Retinal pigment epithelial cell (primary cell): Measurements from ENCODE around the gene FOSB.
A peak's percentile ranks its signal among the peaks of the same experiment; 100 is the strongest.

ENCODE experiments used
- DNase-seq: peaks from one replicate; pipeline ENCODE4 v3.0.0-alpha.2; 2010; ENCODE audit warnings: low read depth
- H3K4me3 ChIP-seq: 2 replicates; pipeline ENCODE4 v1.5.1; 2011; ENCODE audit warnings: mild to moderate bottlenecking, low read length, control low read depth, moderate library complexity
- TF ChIP-seq, protein P1 (sequence below): conservative IDR thresholded peaks from 2 replicates; pipeline ENCODE4 v1.5.1; 2011; ENCODE audit warnings: low read depth, low read length, control low read depth, inconsistent platforms

FOSB gene

DNA sequence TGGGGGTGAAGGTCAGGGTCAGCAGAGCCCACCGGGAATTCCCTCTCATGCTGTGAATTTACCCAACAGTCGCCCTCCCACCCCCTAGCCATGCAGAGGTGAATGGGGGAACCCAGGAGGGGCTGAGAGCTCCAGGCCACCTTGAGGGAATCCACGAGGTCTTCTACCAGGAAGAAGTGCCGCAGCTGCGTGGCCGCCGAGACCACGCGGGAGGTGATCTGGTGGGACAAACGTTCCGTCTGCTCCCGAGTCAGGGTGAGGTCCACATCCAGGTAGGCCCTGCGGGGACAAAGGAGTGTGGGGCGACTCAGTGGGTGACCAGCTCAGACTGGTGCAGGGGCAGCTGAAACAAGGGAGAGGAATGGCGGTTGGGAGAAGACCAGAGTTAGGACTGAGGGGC lies 20.9 kb downstream of the FOSB start:
- DNase-seq, result no peak
- H3K4me3 ChIP-seq, result no peak overlapping the region
- TF ChIP-seq, protein P1, sequence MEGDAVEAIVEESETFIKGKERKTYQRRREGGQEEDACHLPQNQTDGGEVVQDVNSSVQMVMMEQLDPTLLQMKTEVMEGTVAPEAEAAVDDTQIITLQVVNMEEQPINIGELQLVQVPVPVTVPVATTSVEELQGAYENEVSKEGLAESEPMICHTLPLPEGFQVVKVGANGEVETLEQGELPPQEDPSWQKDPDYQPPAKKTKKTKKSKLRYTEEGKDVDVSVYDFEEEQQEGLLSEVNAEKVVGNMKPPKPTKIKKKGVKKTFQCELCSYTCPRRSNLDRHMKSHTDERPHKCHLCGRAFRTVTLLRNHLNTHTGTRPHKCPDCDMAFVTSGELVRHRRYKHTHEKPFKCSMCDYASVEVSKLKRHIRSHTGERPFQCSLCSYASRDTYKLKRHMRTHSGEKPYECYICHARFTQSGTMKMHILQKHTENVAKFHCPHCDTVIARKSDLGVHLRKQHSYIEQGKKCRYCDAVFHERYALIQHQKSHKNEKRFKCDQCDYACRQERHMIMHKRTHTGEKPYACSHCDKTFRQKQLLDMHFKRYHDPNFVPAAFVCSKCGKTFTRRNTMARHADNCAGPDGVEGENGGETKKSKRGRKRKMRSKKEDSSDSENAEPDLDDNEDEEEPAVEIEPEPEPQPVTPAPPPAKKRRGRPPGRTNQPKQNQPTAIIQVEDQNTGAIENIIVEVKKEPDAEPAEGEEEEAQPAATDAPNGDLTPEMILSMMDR, result no peak

DNA sequence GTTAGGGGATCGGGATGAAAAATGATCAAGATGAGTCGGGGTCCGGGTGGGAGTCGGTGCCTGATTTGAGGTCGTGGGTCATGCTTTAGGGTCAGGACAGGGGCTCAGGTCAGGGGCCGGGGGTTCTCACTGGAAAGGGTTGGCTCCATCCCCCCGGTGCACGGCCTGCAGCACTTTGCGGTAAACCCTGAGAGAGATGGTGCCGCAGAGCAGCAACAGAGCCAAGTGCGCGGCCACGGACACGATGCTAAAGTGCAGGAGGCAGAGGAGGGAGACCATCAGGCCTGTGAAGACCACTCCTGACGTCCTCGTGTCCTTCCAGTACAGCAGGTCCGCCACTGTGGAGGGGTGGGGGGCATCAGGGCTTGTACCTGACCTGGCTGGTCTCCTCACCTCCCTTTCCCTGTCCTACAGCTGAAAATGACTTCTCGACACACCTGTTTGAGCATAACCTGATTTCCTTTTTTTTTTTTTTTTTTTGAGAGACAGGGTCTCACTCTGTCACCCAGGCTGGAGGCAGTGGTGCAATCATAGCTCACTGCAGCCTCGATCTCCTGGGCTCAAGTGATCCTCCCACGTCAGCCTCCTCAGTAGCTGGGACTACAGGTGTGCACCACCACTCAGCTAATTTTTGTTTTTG lies 21.5 kb downstream of the FOSB start:
- no peak overlapping the region for H3K4me3 ChIP-seq
- TF ChIP-seq, protein P1, result no peak
- no peak for DNase-seq

GRCh38 chr19:45492137-45492626 lies 24.4 kb downstream of the FOSB start:
- no peak for DNase-seq
- TF ChIP-seq, protein P1, result no peak
- peak overlapping the region; percentile 62 for H3K4me3 ChIP-seq

DNA sequence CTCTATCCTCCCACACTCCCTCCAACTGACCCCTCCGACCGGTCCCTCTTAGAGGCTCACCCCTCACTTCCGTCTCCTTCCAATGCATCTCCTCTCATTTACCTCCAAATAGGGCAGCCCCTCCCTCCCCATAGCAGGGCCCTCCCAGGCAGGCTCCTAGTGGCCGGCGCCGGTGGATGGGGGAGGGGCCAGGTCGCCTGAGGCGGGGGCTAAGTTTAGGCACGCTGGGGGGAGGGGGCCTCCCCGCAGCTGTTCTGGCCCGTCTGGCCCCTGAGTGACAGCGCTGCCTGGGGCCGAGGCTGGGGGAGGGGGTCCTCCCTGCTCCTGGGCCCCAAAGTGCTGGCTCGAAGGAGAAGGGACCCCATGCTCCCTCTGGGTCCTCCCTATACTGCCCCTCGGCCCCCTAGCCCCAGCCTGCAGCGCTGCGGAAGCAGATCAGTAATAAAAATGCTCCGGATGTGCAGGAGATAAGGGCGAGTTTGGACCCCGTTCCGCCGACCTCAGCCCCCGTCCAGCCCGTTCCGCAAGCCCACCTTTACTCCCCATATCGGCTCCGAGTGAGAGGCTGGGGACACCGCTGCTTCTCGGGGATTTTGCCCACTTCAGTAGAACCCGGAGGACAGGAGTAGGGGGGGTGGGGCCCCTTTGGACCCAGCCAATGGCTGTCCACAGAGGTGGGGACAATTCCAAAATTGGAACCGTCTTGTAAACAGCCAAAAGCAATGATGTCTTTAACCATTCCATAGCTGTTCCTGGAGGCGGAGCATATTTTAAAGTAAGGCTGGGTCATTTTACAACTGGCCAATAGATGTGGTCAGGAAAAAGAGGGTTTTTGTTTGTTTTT lies 25.1 kb downstream of the FOSB start:
- DNase-seq, result no peak
- peak overlapping the region; percentile 62 for H3K4me3 ChIP-seq

DNA sequence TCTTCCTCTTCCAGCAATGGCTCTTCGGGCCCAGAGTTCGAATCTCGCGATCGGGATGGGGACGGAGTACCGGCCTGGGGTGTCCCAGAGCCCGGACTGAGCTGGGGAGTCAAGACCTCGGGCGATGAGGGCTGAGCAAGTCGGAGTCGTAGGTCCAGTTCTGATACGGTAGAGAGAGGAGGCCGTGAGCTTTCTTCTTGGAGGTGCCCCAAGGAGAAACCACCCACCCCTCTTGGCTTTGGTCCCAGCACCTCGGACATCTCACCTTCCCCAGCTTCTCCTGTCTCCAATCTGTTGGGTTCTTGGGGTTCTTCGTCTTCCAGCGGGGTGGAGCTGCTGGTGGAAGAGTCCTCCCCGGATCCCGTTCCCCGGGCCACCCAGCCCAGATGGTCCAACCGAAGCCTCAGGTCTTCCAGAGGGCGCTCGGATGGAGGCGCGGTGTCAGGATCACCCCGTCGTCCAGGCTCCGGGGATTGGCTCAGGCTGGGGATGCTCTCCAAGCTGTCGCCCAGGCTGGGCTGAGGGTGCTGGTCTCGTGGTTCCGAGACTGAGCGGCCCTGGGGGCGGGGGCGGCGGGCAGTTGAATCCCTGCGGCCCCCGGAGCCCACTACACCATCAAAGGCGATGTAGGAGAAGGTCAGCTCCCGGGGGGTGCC lies 26.6 kb downstream of the FOSB start:
- TF ChIP-seq, protein P1, result no peak
- H3K4me3 ChIP-seq, result no peak overlapping the region
- no peak for DNase-seq

More for the DNA sequence above, 25.1 kb downstream of the FOSB start:
- TF ChIP-seq, protein P1, result no peak

DNA sequence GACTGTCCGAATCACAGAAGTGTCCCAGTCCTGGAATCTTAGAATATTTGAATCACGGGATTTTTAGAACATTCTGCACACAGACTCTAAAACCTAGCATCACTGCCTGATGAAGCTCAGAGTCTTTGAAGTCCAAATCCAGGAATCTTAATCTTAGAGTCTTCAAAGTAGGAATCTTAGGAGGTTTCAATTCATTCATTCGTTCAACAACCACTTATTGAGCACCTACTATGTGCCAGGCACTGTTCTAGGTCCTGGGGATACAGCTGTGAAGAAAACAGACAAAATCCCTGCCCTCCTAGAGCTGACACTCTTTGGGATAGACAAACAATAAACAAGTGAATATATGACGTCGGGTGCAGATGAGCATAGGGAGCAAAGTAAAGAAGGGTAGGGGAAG lies 27.4 kb downstream of the FOSB start:
- no peak for DNase-seq
- TF ChIP-seq, protein P1, result no peak
- H3K4me3 ChIP-seq, result no peak overlapping the region
